ENCODE data around the gene ACOT9.
"Not testable (repeated sequence)": the region's sequence is repeated elsewhere in the genome, so short reads cannot be mapped to it uniquely, and the experiment has no call there.

ACOT9 gene

GRCh38 chrX:23765449-23765848 is 22.4 kb upstream of the ACOT9 start:
- no peak for ATAC-seq

GRCh38 chrX:23764188-23764984 is 21.3 kb upstream of the ACOT9 start:
- no peak for ATAC-seq

GRCh38 chrX:23759821-23760220 is 16.7 kb upstream of the ACOT9 start:
- ATAC-seq, result no peak

GRCh38 chrX:23756165-23756564 is 13.1 kb upstream of the ACOT9 start:
- ATAC-seq, result peak; percentile 93 to 97

- ATAC-seq, result no peak
Measured at GRCh38 chrX:23754664-23755063, 11.6 kb upstream of the ACOT9 start.

- no peak for ATAC-seq
Measured at GRCh38 chrX:23752740-23753415, 9.8 kb upstream of the ACOT9 start.

- ATAC-seq, result no peak
Measured at GRCh38 chrX:23749576-23749975, 6.5 kb upstream of the ACOT9 start.

GRCh38 chrX:23749129-23749528 is 6.1 kb upstream of the ACOT9 start:
- no peak for ATAC-seq

- ATAC-seq, result no peak
Measured at GRCh38 chrX:23745786-23746185, 2.7 kb upstream of the ACOT9 start.

- ATAC-seq, result not testable (repeated sequence)
Measured at GRCh38 chrX:23743623-23743971, 521 bp upstream of the ACOT9 start.

- peak in 1 of 2 donors; percentile 20 for ATAC-seq
Measured at GRCh38 chrX:23742174-23742696, 841 bp downstream of the ACOT9 start.

- peak in 1 of 2 donors; percentile 26 for ATAC-seq
Measured at GRCh38 chrX:23737413-23737812, 5.7 kb downstream of the ACOT9 start.

- no peak for ATAC-seq
Measured at GRCh38 chrX:23736030-23736429, 7.0 kb downstream of the ACOT9 start.

- ATAC-seq, result peak; percentile 91 to 94
Measured at GRCh38 chrX:23732704-23733103, 10.4 kb downstream of the ACOT9 start.

GRCh38 chrX:23731951-23732350 is 11.1 kb downstream of the ACOT9 start:
- no peak for ATAC-seq

GRCh38 chrX:23729214-23729613 is 13.9 kb downstream of the ACOT9 start:
- no peak for ATAC-seq

GRCh38 chrX:23727206-23727605 is 15.9 kb downstream of the ACOT9 start:
- no peak for ATAC-seq

- ATAC-seq, result no peak
Measured at GRCh38 chrX:23726191-23726590, 16.9 kb downstream of the ACOT9 start.

GRCh38 chrX:23720117-23720677 is 22.9 kb downstream of the ACOT9 start:
- ATAC-seq, result no peak

- ATAC-seq, result no peak
Measured at GRCh38 chrX:23705235-23705634, 37.8 kb downstream of the ACOT9 start.

- peak in 1 of 2 donors; percentile 45 for ATAC-seq
Measured at GRCh38 chrX:23704673-23705206, 38.3 kb downstream of the ACOT9 start.

- ATAC-seq, result peak in 1 of 2 donors; percentile 45
Measured at GRCh38 chrX:23699636-23700194, 43.4 kb downstream of the ACOT9 start.

- ATAC-seq, result peak in 1 of 2 donors; percentile 41
Measured at GRCh38 chrX:23694606-23695005, 48.5 kb downstream of the ACOT9 start.
